Large intestine (tissue), 3 donors: ENCODE results near the gene MTA3. TPM values are rescaled to one million over a fixed set of nuclear protein-coding genes. Genes with fewer than 3 reads are reported as not detected.

Experiments
- DNase-seq, 2 donors: peaks; one replicate each; pipeline versions ENCODE4 v3.0.0 to v3.0.0-alpha.2; 2013
- H3K27ac ChIP-seq: one replicate; pipeline ENCODE4 v1.5.1; 2013; ENCODE audit warnings: low read length
- H3K27me3 ChIP-seq: 2 replicates; pipeline ENCODE4 v1.6.1; 2013; ENCODE audit warnings: low read length; ENCODE audit not compliant: control insufficient read depth, insufficient read depth
- H3K36me3 ChIP-seq: 2 replicates; pipeline ENCODE4 v1.6.1; 2013; ENCODE audit warnings: low read length; ENCODE audit not compliant: control insufficient read depth, insufficient read depth
- H3K4me1 ChIP-seq: one replicate; pipeline ENCODE4 v1.6.1; 2013; ENCODE audit warnings: low read length; ENCODE audit not compliant: control insufficient read depth, insufficient read depth
- H3K4me3 ChIP-seq: one replicate; pipeline ENCODE4 v1.5.1; 2013; ENCODE audit warnings: low read length
- H3K9me3 ChIP-seq: one replicate; pipeline ENCODE4 v1.6.1; 2013; ENCODE audit warnings: mild to moderate bottlenecking, low read depth, low read length, moderate library complexity; ENCODE audit not compliant: control insufficient read depth
- WGBS: methylation state at CpG from one replicate; pipeline ENCODE4 v1.1.5; 2013; ENCODE audit warnings: low lambda C conversion rate; ENCODE audit not compliant: insufficient coverage; 5-methylcytosine and 5-hydroxymethylcytosine counted together
- polyA plus RNA-seq: library from polyadenylated mRNA; unstranded; fragments of 120-200 nt; gene quantifications from one replicate; pipeline ENCODE4 v1.2.1, GENCODE V29; 2013

MTA3 gene
- polyA plus RNA-seq, 1 donor: 34.0 TPM

- peaks cover 12% of the 10 kb centered on the region for H3K36me3 ChIP-seq
- H3K4me3 ChIP-seq: no peak overlapping the region
- no peak overlapping the region for H3K27ac ChIP-seq
- DNase-seq: no peak
- no CpG with 5 or more reads among the region's 1 CpG for WGBS
- H3K9me3 ChIP-seq: no peaks in the 10 kb centered on the region
- H3K27me3 ChIP-seq: no peaks in the 10 kb centered on the region
- no peaks in the 10 kb centered on the region for H3K4me1 ChIP-seq
Observed at GRCh38 chr2:42743659-42743990, 175.2 kb downstream of the MTA3 start.

DNA sequence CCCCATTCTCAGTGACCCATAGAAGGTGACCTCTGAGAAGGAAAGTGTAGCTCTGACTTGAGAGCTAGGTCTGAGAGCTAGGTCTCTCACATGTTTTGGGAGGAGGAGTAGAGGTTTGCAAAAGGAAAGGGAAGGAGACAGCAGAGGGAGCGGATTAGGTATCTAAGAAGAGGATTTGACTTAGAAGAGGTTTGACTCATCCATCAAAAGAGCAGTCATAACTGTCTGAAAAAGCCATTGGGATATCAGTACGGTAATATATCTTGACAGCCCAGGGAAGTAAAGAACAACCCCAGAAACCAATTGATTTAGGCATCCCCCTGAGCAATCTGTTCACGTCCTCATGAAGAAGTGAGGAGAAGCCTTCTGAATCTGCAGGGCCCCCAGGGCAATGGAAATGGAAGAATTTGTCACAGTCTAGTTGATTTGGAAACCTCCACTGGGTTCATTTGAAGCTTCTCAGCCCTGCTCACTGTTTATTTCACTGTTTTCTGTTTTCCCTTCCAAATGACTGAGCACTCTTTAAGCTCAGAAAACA, 176.2 kb downstream of the MTA3 start:
- H3K36me3 ChIP-seq: peaks cover 16% of the 10 kb centered on the region
- WGBS: 100% methylated on average over 1 of the region's 3 CpGs
- no peak for DNase-seq

GRCh38 chr2:42747422-42747821, 179.0 kb downstream of the MTA3 start:
- H3K4me1 ChIP-seq: no peaks in the 10 kb centered on the region
- no peaks in the 10 kb centered on the region for H3K27me3 ChIP-seq
- H3K9me3 ChIP-seq: no peaks in the 10 kb centered on the region
- no peak overlapping the region for H3K27ac ChIP-seq
- H3K4me3 ChIP-seq: no peak overlapping the region
- H3K36me3 ChIP-seq: peaks cover 13% of the 10 kb centered on the region
- no peak for DNase-seq
- WGBS: no CpG with 5 or more reads among the region's 3 CpGs

More for the DNA sequence above, 176.2 kb downstream of the MTA3 start:
- Histone ChIP-seq H3K27me3 (no peaks in the 10 kb centered on the region), H3K4me1 (no peaks in the 10 kb centered on the region), H3K27ac (no peak overlapping the region), H3K4me3 (no peak overlapping the region), H3K9me3 (no peaks in the 10 kb centered on the region)

- no CpG with 5 or more reads among the region's 4 CpGs for WGBS
- H3K27me3 ChIP-seq: no peaks in the 10 kb centered on the region
- H3K9me3 ChIP-seq: no peaks in the 10 kb centered on the region
- H3K4me1 ChIP-seq: no peaks in the 10 kb centered on the region
- no peak overlapping the region for H3K27ac ChIP-seq
- H3K4me3 ChIP-seq: no peak overlapping the region
- H3K36me3 ChIP-seq: peaks cover 20% of the 10 kb centered on the region
- no peak for DNase-seq
Observed at GRCh38 chr2:42748840-42749239, 180.4 kb downstream of the MTA3 start.

GRCh38 chr2:42752314-42752713, 183.9 kb downstream of the MTA3 start:
- Histone ChIP-seq H3K27me3 (no peaks in the 10 kb centered on the region), H3K36me3 (peaks cover 24% of the 10 kb centered on the region), H3K27ac (no peak overlapping the region), H3K9me3 (no peaks in the 10 kb centered on the region), H3K4me1 (no peaks in the 10 kb centered on the region), H3K4me3 (no peak overlapping the region)
- DNase-seq: no peak
- WGBS: no CpG with 5 or more reads among the region's 2 CpGs

GRCh38 chr2:42752816-42753813, 184.7 kb downstream of the MTA3 start:
- 17% methylated on average over 1 of the region's 24 CpGs for WGBS
- Histone ChIP-seq H3K36me3 (peaks cover 23% of the 10 kb centered on the region), H3K27me3 (no peaks in the 10 kb centered on the region), H3K4me3 (no peak overlapping the region), H3K27ac (no peak overlapping the region), H3K4me1 (no peaks in the 10 kb centered on the region), H3K9me3 (no peaks in the 10 kb centered on the region)
- no peak for DNase-seq

- peaks cover 19% of the 10 kb centered on the region for H3K36me3 ChIP-seq
- no peaks in the 10 kb centered on the region for H3K9me3 ChIP-seq
- no peak for DNase-seq
- WGBS: no CpG with 5 or more reads among the region's 11 CpGs
- H3K27ac ChIP-seq: no peak overlapping the region
- no peaks in the 10 kb centered on the region for H3K27me3 ChIP-seq
- H3K4me1 ChIP-seq: no peaks in the 10 kb centered on the region
- H3K4me3 ChIP-seq: no peak overlapping the region
Observed at GRCh38 chr2:42754021-42754775, 185.8 kb downstream of the MTA3 start.

- DNase-seq: no peak
- H3K4me3 ChIP-seq: no peak overlapping the region
- no peaks in the 10 kb centered on the region for H3K4me1 ChIP-seq
- no peaks in the 10 kb centered on the region for H3K27me3 ChIP-seq
- H3K27ac ChIP-seq: no peak overlapping the region
- H3K36me3 ChIP-seq: peaks cover 19% of the 10 kb centered on the region
- H3K9me3 ChIP-seq: no peaks in the 10 kb centered on the region
- WGBS: no CpG with 5 or more reads among the region's 8 CpGs
Observed at GRCh38 chr2:42754776-42755140, 186.3 kb downstream of the MTA3 start.

GRCh38 chr2:42755191-42755880, 186.9 kb downstream of the MTA3 start:
- no peaks in the 10 kb centered on the region for H3K27me3 ChIP-seq
- no peak overlapping the region for H3K27ac ChIP-seq
- no peaks in the 10 kb centered on the region for H3K4me1 ChIP-seq
- no peak for DNase-seq
- WGBS: 40% methylated on average over 1 of the region's 14 CpGs
- H3K36me3 ChIP-seq: peaks cover 21% of the 10 kb centered on the region
- no peaks in the 10 kb centered on the region for H3K9me3 ChIP-seq
- H3K4me3 ChIP-seq: no peak overlapping the region

DNA sequence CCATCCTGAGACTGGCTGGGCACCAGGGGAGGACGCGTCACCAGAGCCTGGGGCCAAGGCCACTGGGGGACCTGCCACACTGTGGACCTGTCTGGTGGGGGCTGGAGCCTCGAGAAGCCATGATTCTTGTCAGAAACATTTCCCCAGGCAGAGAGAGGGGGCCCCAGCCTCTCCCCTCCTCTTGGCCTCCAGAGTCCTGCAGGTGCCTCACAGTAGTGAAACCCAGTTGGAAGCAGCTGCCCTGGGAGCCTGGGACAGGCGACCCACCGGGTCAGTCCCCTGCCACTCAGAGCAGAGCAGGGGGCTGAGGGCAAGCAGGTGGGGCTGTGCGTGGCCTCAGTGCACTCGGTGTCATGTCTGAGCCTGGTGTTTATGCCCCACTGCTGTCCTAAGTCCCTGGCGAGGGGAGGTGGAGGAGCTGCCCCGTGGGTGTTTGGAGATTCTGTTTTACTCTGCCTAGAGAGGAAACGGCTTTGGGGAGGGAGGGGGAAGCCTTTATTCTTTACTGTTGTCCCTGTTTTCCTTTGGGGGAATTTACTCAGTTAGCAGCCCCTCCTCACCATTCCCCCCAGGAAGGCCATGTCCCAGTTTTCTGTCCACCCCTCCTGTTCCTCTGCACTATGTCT, 187.8 kb downstream of the MTA3 start:
- Histone ChIP-seq H3K27ac (no peak overlapping the region), H3K4me3 (no peak overlapping the region), H3K9me3 (no peaks in the 10 kb centered on the region), H3K27me3 (no peaks in the 10 kb centered on the region), H3K36me3 (peaks cover 21% of the 10 kb centered on the region), H3K4me1 (no peaks in the 10 kb centered on the region)
- no CpG with 5 or more reads among the region's 10 CpGs for WGBS
- no peak for DNase-seq
